Sigmoid colon (tissue), 7 donors: Measurements from ENCODE around the gene CCNY. TPM values are rescaled to one million over a fixed set of nuclear protein-coding genes. Genes with fewer than 3 reads are reported as not detected.

Experiments used
- DNase-seq: peaks from one replicate; pipeline ENCODE4 v3.0.0-alpha.2; 2019
- H3K27ac ChIP-seq, 4 donors: fragments of 200-600 bp; sonication (generic); one replicate each; pipeline ENCODE4 v1.5.1; 2016 to 2019; ENCODE audit warnings: mild to moderate bottlenecking in 1 of 4
- H3K27me3 ChIP-seq, 3 donors: fragments of 200-600 bp; sonication (generic); one replicate each; pipeline ENCODE4 v1.5.1; 2019; ENCODE audit warnings: mild to moderate bottlenecking in 1 of 3
- H3K36me3 ChIP-seq, 4 donors: fragments of 200-600 bp; sonication (generic); one replicate each; pipeline ENCODE4 v1.5.1; 2016 to 2019
- H3K4me1 ChIP-seq, 4 donors: fragments of 200-600 bp; sonication (generic); one replicate each; pipeline ENCODE4 v1.5.1; 2017 to 2019
- H3K4me3 ChIP-seq, 4 donors: fragments of 200-600 bp; sonication (generic); one replicate each; pipeline ENCODE4 v1.5.1; 2017 to 2019; ENCODE audit warnings: mild to moderate bottlenecking in 2 of 4, moderate library complexity in 1 of 4
- H3K9me3 ChIP-seq, 4 donors: fragments of 200-600 bp in 3 of 4; sonication (generic) in 3 of 4; one replicate each; pipeline versions ENCODE4 v1.5.1 to v1.6.1; 2013 to 2019
- EP300 ChIP-seq, 4 donors: sonication (generic); formaldehyde crosslinking; IDR thresholded peaks; one replicate each; pipeline ENCODE4 v1.6.1; 2017; ENCODE audit warnings: antibody characterized with exemption in 4 of 4
- POLR2A ChIP-seq, 2 donors: fragments of 450-650 bp; IDR thresholded peaks; one replicate each; pipeline ENCODE4 v1.6.1; 2016; ENCODE audit warnings: antibody characterized with exemption in 2 of 2, mild to moderate bottlenecking in 2 of 2, moderate library complexity in 2 of 2
- POLR2AphosphoS5 ChIP-seq, 4 donors: sonication (generic); formaldehyde crosslinking; IDR thresholded peaks; one replicate each; pipeline ENCODE4 v1.6.1; 2017; ENCODE audit warnings: antibody characterized with exemption in 4 of 4
- WGBS, 2 donors: extraction: QIAGEN DNeasy Blood & Tissue Kit; methylation state at CpG; one replicate each; pipeline ENCODE4 v1.1.7; 2013; 5-methylcytosine and 5-hydroxymethylcytosine counted together
- intact Hi-C: fragments of 100-400 bp; cut with DNase I; formaldehyde crosslinking; loops from one replicate; pipeline ENCODE4 v1.15.1; 2023
- polyA plus RNA-seq, 3 donors: library from polyadenylated mRNA; stranded (reverse); fragments of 200-250 nt; gene quantifications; one replicate each; pipeline ENCODE4 v1.2.3, GENCODE V29; 2013
- total RNA-seq, 4 donors: library from RNA; depleted of rRNA; stranded (reverse); fragments of >200 nt; gene quantifications; one replicate each; pipeline ENCODE4 v1.1.0, GENCODE V29; 2016
- TF ChIP-seq, protein P1 (sequence below), 4 experiments: fragments of 450-650 bp in 3 of 4; fragments of 200-600 bp in 1 of 4; IDR thresholded peaks; one replicate each; pipeline ENCODE4 v1.5.1; 2016 to 2019; ENCODE audit warnings: antibody characterized with exemption in 4 of 4, mild to moderate bottlenecking in 3 of 4, moderate library complexity in 2 of 4
- donor health status: healthy with polysubstance abuse.
- donor health status: Bipolar disorder and iron deficiency.
- donor health status: healthy.

The CCNY gene
- total and polyA plus RNA-seq, 7 donors = 24.0 to 45.7 (median 35.7) TPM

DNA sequence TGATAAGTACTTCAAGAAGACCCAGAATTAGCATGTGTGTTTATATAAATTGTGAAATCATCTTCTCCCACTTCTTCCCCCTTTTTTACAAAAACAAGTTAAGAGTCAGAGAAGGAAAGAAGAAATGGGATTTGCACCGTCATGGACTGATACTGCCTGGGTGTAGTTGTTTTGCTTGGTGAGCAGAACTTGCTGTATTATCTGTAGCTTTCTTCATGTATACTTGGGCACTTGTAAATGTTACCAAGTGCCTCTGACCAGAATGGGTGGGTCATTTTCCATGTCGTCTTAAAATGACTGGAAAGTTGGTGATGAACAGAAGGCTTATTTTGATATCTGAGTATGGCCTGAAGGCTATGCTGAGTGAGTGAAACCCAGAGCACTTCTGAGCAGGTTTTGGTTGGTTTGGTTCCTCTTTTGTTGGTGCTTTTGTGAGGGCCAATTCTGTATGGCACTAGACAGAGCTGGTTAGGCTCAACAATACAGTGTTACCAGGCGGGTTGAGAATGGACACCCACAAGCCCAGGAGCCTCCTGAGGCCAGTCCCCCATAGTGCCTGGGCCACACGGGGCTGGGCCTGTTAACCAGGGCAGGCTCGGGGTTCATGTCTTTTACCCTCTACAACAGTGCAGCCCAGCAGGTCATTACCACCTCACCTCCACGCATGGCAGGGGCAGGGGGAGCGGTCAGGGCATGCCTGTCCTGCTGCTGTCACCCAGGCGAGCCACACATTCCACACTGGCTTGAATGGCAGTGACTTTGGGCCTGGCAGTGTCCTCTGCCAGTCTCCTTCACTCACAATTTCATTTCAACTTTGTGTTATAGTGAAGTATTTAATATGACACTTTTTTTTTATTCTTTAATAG lies 115.1 kb downstream of the CCNY start:
- 79 to 88% methylated on average over 8 of the region's 8 CpGs for WGBS, 2 donors
- TF ChIP-seq POLR2AphosphoS5 (IDR thresholded peaks at IDR 0.05) (peak in 1 of 4 donors; percentile 27), POLR2A (IDR thresholded peaks at IDR 0.05) (no peak)
- intact Hi-C loops = loop anchor here (10.0 kb wide), 1 partner anchor 117 kb away; the partner anchor contains the start of gene CCNY
- no peak overlapping the region for H3K4me3 ChIP-seq
- peak overlapping the region; percentile 48 to 73 (median 64) for H3K27ac ChIP-seq
- no peak for DNase-seq
- no peaks in the 10 kb centered on the region for H3K36me3 ChIP-seq
- peaks cover 0 to 94% (median 75%) of the 10 kb centered on the region in 4 donors for H3K4me1 ChIP-seq
- no peaks in the 10 kb centered on the region for H3K27me3 ChIP-seq
- no peaks in the 10 kb centered on the region for H3K9me3 ChIP-seq

DNA sequence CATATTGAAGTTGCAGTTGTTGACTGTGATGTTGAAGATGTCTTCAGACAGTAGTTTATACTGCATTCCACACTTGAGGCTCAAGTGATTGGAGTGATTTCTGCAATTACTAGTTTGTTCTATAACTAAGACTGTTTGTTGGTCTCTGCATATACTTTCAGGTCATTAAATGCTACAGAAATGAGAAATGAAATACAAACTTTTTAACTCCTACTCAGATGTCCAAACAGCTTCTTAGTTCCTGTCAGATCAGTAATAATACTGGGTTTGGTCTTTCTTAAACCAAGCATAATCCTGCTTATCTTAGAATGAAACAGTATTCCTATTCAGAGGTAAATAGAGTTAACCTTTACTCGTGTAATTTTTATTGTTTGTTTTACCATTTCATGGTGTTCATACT lies 115.9 kb downstream of the CCNY start:
- H3K4me1 ChIP-seq = peaks cover 0 to 87% (median 77%) of the 10 kb centered on the region in 4 donors
- H3K27me3 ChIP-seq = no peaks in the 10 kb centered on the region
- intact Hi-C loops = loop anchor here (10.0 kb wide), 1 partner anchor 117 kb away; the partner anchor contains the start of gene CCNY
- no peaks in the 10 kb centered on the region for H3K9me3 ChIP-seq
- peak overlapping the region; percentile 48 to 73 (median 64) for H3K27ac ChIP-seq
- 6 to 72% methylated on average over 1 of the region's 1 CpG for WGBS, 2 donors
- DNase-seq = no peak
- no peak overlapping the region for H3K4me3 ChIP-seq
- no peaks in the 10 kb centered on the region for H3K36me3 ChIP-seq
- TF ChIP-seq EP300 (IDR thresholded peaks at IDR 0.05) = no peak
- no peak for TF ChIP-seq POLR2AphosphoS5 (IDR thresholded peaks at IDR 0.05)
- no peak for TF ChIP-seq POLR2A (IDR thresholded peaks at IDR 0.05)
- TF ChIP-seq, protein P1, sequence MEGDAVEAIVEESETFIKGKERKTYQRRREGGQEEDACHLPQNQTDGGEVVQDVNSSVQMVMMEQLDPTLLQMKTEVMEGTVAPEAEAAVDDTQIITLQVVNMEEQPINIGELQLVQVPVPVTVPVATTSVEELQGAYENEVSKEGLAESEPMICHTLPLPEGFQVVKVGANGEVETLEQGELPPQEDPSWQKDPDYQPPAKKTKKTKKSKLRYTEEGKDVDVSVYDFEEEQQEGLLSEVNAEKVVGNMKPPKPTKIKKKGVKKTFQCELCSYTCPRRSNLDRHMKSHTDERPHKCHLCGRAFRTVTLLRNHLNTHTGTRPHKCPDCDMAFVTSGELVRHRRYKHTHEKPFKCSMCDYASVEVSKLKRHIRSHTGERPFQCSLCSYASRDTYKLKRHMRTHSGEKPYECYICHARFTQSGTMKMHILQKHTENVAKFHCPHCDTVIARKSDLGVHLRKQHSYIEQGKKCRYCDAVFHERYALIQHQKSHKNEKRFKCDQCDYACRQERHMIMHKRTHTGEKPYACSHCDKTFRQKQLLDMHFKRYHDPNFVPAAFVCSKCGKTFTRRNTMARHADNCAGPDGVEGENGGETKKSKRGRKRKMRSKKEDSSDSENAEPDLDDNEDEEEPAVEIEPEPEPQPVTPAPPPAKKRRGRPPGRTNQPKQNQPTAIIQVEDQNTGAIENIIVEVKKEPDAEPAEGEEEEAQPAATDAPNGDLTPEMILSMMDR (IDR thresholded peaks at IDR 0.05) = no peak

DNA sequence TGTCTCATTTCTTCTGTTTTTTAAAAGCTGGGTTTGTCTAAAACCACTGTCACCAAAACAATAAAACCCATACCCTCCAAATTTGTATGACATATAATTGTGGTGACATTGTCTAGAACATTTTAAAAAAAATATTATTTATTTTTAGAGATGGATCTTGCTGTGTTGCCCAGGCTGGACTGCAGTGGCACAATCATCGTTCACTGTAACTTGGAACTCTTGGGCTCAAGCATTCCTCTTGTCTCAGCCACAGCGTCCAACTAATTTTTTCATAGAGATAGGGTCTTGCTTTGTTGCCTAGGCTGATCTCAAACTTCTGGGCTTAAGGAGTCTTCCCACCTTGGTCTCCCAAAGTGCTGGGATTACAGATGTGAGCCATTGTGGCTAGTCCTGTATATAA lies 116.5 kb downstream of the CCNY start:
- Histone ChIP-seq H3K4me1 (peaks cover 0 to 87% (median 74%) of the 10 kb centered on the region in 4 donors), H3K4me3 (no peak overlapping the region), H3K27me3 (no peaks in the 10 kb centered on the region), H3K36me3 (no peaks in the 10 kb centered on the region), H3K9me3 (no peaks in the 10 kb centered on the region), H3K27ac (peak overlapping the region in 1 of 4 donors; percentile 13)
- DNase-seq = no peak
- intact Hi-C loops = loop anchor here (10.0 kb wide), 1 partner anchor 118 kb away; the partner anchor contains the start of gene CCNY
- no peak for TF ChIP-seq POLR2AphosphoS5 (IDR thresholded peaks at IDR 0.05)
- TF ChIP-seq EP300 (IDR thresholded peaks at IDR 0.05) = no peak
- TF ChIP-seq, protein P1 (IDR thresholded peaks at IDR 0.05) = no peak
- no peak for TF ChIP-seq POLR2A (IDR thresholded peaks at IDR 0.05)
- WGBS, 2 donors = 93 to 95% methylated on average over 2 of the region's 2 CpGs

DNA sequence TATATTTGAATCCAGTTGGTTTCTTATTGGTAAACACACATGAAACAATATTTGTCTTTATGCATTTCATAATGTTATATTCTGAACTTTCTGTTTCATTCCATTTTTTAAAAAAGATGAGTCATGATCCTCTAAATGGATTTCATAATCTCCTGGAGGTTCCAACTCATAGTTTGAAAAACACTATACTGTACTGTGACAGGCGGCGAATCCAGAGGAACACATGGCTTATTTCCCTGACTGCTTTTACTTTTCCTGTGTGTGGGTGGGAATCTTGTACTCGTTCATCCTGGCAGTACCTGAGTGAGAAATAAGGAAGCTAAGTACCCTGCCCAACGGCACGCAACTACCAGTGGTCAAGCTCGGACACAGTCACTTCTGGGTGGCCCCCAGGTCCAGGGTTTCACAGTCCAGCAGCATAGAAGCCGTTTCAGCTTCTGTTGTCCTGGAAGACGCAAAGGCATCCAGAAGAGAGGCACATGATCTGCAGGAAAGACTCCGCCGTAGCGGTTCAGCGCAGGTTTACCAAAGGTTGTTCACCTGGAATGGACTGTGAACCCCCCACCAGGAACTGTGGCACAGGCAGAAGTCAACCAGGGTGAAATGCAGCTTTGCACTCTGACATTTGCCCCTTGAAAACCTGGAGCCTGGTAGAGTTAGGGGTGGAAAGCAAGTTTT lies 117.7 kb downstream of the CCNY start:
- intact Hi-C loops = loop anchor here (10.0 kb wide), 1 partner anchor 119 kb away; the partner anchor contains the start of gene CCNY
- WGBS, 2 donors = 86 to 91% methylated on average over 12 of the region's 12 CpGs
- Histone ChIP-seq H3K9me3 (no peaks in the 10 kb centered on the region), H3K4me3 (no peak overlapping the region), H3K27ac (peak overlapping the region in 2 of 4 donors; percentile 52 to 61), H3K27me3 (no peaks in the 10 kb centered on the region), H3K4me1 (peaks cover 0 to 87% (median 73%) of the 10 kb centered on the region in 4 donors), H3K36me3 (no peaks in the 10 kb centered on the region)
- TF ChIP-seq, protein P1 (IDR thresholded peaks at IDR 0.05) = no peak
- peak in 1 of 4 donors; percentile 59 for TF ChIP-seq POLR2AphosphoS5 (IDR thresholded peaks at IDR 0.05)
- no peak for DNase-seq
